ENCODE results near the gene ZMYND19.
"Not testable (repeated sequence)": the region's sequence is repeated elsewhere in the genome, so short reads cannot be mapped to it uniquely, and the experiment has no call there.

Gene ZMYND19

DNA sequence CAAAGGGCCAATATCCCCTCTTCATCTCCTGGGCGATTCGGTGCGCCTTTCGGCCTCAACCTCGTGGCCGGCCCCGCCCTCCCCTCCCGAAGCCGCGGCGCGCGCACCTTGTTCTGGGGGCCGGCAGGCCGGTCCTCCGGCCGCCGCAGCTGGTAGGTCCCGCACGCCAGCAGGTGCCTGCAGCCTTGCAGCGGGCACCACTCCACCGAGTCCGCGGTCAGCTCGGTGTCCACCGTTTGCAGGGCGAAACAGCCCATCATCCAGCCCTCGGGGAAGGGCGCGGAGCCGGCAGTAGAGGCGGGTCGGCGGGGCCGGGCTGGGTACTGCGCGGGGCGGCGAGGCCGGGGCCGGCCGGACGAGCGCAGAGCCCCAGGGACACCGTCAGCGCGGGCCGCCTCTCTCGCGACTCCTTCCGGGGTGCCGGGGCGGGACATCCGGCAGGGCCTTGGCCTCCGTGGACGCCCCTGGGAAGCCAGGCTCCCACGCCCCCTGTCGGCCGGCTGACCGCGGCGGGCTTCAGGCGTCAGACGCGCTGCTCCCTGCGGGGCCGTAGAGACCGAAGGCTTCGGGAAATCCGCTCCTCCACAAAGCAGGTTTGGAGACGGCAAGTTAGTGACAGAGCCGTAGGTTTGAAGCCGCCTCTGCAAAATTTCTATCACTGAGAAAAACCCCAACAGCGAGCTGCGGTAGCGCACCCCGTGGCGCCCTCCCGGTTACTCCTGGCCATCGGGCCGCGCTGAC, 11.6 kb downstream of the ZMYND19 start, which contains the start of gene DPH7:
DPH7 (minus strand) TSS at position 408 of the 741 bp plus-strand sequence; CDS start at position 260, 148 bp downstream.
- peak within 1 kb of the TSS; percentile 98 for H3K4me3 ChIP-seq (ENCODE audit: low read depth, low read length)
- TF ChIP-seq, protein P1, sequence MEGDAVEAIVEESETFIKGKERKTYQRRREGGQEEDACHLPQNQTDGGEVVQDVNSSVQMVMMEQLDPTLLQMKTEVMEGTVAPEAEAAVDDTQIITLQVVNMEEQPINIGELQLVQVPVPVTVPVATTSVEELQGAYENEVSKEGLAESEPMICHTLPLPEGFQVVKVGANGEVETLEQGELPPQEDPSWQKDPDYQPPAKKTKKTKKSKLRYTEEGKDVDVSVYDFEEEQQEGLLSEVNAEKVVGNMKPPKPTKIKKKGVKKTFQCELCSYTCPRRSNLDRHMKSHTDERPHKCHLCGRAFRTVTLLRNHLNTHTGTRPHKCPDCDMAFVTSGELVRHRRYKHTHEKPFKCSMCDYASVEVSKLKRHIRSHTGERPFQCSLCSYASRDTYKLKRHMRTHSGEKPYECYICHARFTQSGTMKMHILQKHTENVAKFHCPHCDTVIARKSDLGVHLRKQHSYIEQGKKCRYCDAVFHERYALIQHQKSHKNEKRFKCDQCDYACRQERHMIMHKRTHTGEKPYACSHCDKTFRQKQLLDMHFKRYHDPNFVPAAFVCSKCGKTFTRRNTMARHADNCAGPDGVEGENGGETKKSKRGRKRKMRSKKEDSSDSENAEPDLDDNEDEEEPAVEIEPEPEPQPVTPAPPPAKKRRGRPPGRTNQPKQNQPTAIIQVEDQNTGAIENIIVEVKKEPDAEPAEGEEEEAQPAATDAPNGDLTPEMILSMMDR (IDR thresholded peaks at IDR 0.05; ENCODE audit: borderline replicate concordance, insufficient read depth, low read depth, low read length): peak; percentile 97

DNA sequence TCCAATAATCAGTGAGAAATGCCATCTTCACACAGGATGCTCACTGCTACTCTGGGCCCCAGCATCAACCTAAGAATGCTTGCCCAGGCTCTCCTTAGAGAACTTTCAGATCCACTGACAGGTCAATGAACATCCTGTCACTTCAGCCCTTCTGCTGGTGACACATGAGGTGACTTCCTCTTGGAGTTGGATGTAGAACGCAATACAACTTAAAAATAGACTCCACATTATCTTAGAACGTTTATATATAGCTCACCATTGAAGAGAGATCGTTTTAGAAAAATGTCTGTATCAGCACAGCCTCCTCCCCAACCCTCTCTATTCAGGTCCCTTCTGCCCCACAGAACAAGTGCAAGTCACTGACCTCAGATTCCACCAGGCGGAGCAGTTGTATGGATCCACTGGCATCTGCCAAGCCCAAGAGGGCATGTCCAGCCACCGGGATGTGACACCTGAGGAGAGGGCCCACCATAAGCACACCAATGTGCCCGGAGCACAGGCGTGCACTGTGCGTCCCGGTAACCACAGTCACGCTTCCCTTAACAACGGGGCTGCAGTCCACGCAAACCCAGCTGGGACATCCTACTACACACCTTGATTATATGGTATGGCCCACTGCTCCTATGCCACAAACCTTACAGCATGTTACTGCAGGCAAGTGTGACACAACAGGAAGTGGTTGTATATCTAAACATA, 14.4 kb downstream of the ZMYND19 start:
- no peak overlapping the region for H3K4me3 ChIP-seq (ENCODE audit: low read depth, low read length)
- TF ChIP-seq, protein P1 (IDR thresholded peaks at IDR 0.05; ENCODE audit: borderline replicate concordance, insufficient read depth, low read depth, low read length): peak; percentile 37

DNA sequence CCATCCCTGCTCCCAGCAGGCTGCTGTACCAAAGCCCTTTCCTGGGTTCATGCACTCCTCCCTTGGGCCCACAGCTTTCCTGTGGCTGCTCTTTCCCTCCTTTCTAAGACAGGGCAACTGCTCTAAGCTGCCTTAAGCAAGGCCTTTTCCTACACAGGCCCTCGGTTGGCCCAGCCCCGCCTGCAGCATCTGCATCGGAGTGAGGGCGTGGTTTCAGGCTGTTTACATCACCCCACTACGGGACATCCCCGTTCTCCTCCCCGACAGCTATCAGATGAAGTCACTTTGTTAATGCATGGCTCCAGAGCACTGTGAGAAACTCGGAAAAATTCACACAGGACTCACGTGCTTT, 15.0 kb downstream of the ZMYND19 start:
- no peak overlapping the region for H3K4me3 ChIP-seq (ENCODE audit: low read depth, low read length)
- TF ChIP-seq, protein P1 (IDR thresholded peaks at IDR 0.05; ENCODE audit: borderline replicate concordance, insufficient read depth, low read depth, low read length): no peak

DNA sequence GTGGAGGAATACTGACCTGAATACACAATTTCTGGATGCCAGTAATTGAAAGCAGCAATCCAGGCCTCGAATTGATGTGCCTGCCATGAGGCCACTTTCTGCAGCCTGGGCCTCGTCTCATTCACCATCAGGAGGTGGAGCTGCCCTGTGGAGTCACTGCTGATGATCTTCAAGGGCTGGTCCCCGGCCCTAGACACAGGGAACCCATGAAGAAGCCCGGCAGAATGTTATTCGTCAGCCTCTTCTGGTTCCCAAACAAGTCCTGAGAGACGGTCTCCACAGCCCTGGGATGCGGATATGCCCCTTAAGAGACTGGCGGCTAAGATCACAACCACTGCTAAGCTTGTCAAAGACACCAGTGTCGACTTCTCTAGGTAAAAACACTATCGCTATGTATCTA, 16.1 kb downstream of the ZMYND19 start:
- TF ChIP-seq, protein P1 (IDR thresholded peaks at IDR 0.05; ENCODE audit: borderline replicate concordance, insufficient read depth, low read depth, low read length): no peak
- no peak overlapping the region for H3K4me3 ChIP-seq (ENCODE audit: low read depth, low read length)

DNA sequence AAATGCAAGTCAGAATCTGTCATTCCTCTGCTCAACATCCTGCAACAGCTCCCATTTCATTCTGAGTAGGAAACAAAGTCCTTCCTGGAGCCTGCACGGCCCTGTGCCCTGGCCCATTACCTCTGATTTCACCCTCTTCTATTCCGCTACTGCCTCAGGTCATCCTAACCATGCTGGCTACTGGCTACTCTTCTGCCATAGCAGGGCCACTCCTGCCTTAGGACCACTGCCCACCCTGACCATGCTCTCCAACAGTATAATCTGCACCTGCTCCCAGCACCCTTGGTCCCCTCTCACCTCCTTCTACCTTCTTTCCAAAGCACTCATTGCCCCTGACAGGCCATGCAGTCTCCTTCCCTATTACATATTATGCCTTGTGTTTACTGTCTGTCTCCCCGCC, 19.7 kb downstream of the ZMYND19 start:
- H3K4me3 ChIP-seq (ENCODE audit: low read depth, low read length): no peak overlapping the region
- TF ChIP-seq, protein P1 (IDR thresholded peaks at IDR 0.05; ENCODE audit: borderline replicate concordance, insufficient read depth, low read depth, low read length): no peak

DNA sequence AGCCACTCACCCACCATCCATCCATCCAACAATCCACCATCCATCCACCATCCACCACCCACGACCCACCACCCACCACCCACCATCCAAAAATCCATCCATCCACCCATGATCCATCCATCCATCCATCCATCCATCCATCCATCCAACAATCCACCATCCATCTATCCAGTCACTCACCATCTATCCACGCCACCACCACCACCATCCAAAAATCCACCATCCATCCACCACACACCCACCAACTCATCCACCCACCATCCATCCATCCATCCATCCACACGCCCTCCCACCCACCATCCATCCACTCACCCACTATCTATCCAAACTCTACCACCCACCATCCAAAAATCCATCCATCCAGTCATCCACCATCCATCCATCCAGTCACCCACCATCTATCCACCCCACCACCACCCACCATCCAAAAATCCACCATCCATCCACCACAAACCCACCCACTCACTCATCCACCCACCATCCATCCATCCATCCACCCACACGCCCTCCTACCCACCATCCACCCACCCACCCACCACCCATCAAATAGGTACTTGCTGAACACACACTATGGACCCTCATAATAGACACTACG, 20.6 kb downstream of the ZMYND19 start:
- H3K4me3 ChIP-seq (ENCODE audit: low read depth, low read length): no peak overlapping the region
- TF ChIP-seq, protein P1 (IDR thresholded peaks at IDR 0.05; ENCODE audit: borderline replicate concordance, insufficient read depth, low read depth, low read length): no peak

DNA sequence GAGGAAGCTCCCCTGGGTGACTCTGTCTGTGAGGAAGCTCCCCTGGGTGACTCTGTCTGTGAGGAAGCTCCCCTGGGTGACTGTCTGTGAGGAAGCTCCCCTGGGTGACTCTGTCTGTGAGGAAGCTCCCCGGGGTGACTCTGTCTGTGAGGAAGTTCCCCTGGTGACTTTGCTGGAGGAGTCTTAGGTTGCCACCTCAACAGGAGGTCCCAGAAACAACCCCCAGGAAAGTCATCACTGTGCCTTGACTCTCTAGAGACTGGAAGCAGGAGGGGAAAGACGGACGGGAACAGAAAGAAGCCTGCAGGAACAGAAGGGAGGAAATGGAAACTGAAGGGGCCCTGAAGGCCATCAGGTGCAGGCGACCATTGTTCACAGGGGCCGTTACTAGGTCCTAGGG, 21.9 kb downstream of the ZMYND19 start:
- H3K4me3 ChIP-seq (ENCODE audit: low read depth, low read length): not testable (repeated sequence)

All from GM12875 (cell line).